SJSA1 (cell line): ENCODE results near the gene CDH22. TPM values are rescaled to one million over a fixed set of nuclear protein-coding genes. Genes with fewer than 3 reads are reported as not detected.

Experiments used
- DNase-seq, 2 experiments: peaks; one replicate each; pipeline ENCODE4 v3.0.0-alpha.2; 2015 to 2020; ENCODE audit warnings: low spot score in 2 of 2, low read depth in 1 of 2
- H3K27ac ChIP-seq: fragments of 250-450 bp; sonication (Bioruptor Pico); 2 replicates; pipeline ENCODE4 v1.5.1; 2020; ENCODE audit warnings: mild to moderate bottlenecking, moderate library complexity
- H3K27me3 ChIP-seq: fragments of 250-450 bp; sonication (Bioruptor Pico); replicated peaks from 2 replicates; pipeline ENCODE4 v1.5.1; 2020; ENCODE audit warnings: mild to moderate bottlenecking, moderate library complexity
- H3K36me3 ChIP-seq: fragments of 250-450 bp; sonication (Bioruptor Pico); 2 replicates; pipeline ENCODE4 v1.5.1; 2020; ENCODE audit warnings: mild to moderate bottlenecking
- H3K4me1 ChIP-seq: fragments of 250-450 bp; sonication (Bioruptor Pico); replicated peaks from 2 replicates; pipeline ENCODE4 v1.6.1; 2021; ENCODE audit warnings: mild to moderate bottlenecking
- H3K4me3 ChIP-seq: fragments of 250-450 bp; sonication (Bioruptor Pico); 2 replicates; pipeline ENCODE4 v1.5.1; 2020; ENCODE audit warnings: mild to moderate bottlenecking
- H3K9me3 ChIP-seq: fragments of 250-450 bp; sonication (Bioruptor Pico); replicated peaks from 2 replicates; pipeline ENCODE4 v1.5.1; 2020; ENCODE audit warnings: mild to moderate bottlenecking
- total RNA-seq: library from RNA; depleted of rRNA; stranded (reverse); fragments of >200 nt; shearing (Covaris generic); gene quantifications from 2 replicates; pipeline ENCODE4 v1.2.3, GENCODE V29; 2014

Gene CDH22
- total RNA-seq, 1 experiment from 2014 or later, result not detected

GRCh38 chr20:46253391-46253790 is 54.9 kb downstream of the CDH22 start:
- no peak overlapping the region for H3K27ac ChIP-seq
- no peaks in the 10 kb centered on the region for H3K9me3 ChIP-seq
- peaks cover 67% of the 10 kb centered on the region for H3K27me3 ChIP-seq
- DNase-seq, result no peak
- H3K4me3 ChIP-seq, result no peak overlapping the region
- H3K4me1 ChIP-seq, result no peaks in the 10 kb centered on the region
- H3K36me3 ChIP-seq, result no peaks in the 10 kb centered on the region

GRCh38 chr20:46252352-46253091 is 55.8 kb downstream of the CDH22 start:
- peaks cover 75% of the 10 kb centered on the region for H3K27me3 ChIP-seq
- no peaks in the 10 kb centered on the region for H3K36me3 ChIP-seq
- H3K4me1 ChIP-seq, result no peaks in the 10 kb centered on the region
- DNase-seq, result no peak
- H3K4me3 ChIP-seq, result no peak overlapping the region
- H3K9me3 ChIP-seq, result no peaks in the 10 kb centered on the region
- H3K27ac ChIP-seq, result no peak overlapping the region

GRCh38 chr20:46251211-46251673 is 57.1 kb downstream of the CDH22 start:
- no peak for DNase-seq
- H3K9me3 ChIP-seq, result no peaks in the 10 kb centered on the region
- H3K27ac ChIP-seq, result no peak overlapping the region
- H3K4me3 ChIP-seq, result no peak overlapping the region
- H3K36me3 ChIP-seq, result no peaks in the 10 kb centered on the region
- peaks cover 85% of the 10 kb centered on the region for H3K27me3 ChIP-seq
- H3K4me1 ChIP-seq, result no peaks in the 10 kb centered on the region

- no peaks in the 10 kb centered on the region for H3K36me3 ChIP-seq
- peaks cover 85% of the 10 kb centered on the region for H3K27me3 ChIP-seq
- H3K27ac ChIP-seq, result no peak overlapping the region
- no peak overlapping the region for H3K4me3 ChIP-seq
- no peak for DNase-seq
- no peaks in the 10 kb centered on the region for H3K4me1 ChIP-seq
- no peaks in the 10 kb centered on the region for H3K9me3 ChIP-seq
Observed at GRCh38 chr20:46250772-46251171, 57.5 kb downstream of the CDH22 start.

- Histone ChIP-seq H3K9me3 (no peaks in the 10 kb centered on the region), H3K4me1 (no peaks in the 10 kb centered on the region), H3K4me3 (no peak overlapping the region), H3K36me3 (no peaks in the 10 kb centered on the region), H3K27ac (no peak overlapping the region), H3K27me3 (peaks cover 86% of the 10 kb centered on the region)
- no peak for DNase-seq
Observed at GRCh38 chr20:46249671-46250070, 58.6 kb downstream of the CDH22 start.

GRCh38 chr20:46246559-46246958 is 61.7 kb downstream of the CDH22 start:
- H3K27me3 ChIP-seq, result peaks cover 60% of the 10 kb centered on the region
- no peak overlapping the region for H3K27ac ChIP-seq
- H3K4me3 ChIP-seq, result no peak overlapping the region
- no peaks in the 10 kb centered on the region for H3K9me3 ChIP-seq
- no peaks in the 10 kb centered on the region for H3K36me3 ChIP-seq
- H3K4me1 ChIP-seq, result no peaks in the 10 kb centered on the region
- DNase-seq, result no peak

GRCh38 chr20:46243707-46244628 is 64.3 kb downstream of the CDH22 start:
- Histone ChIP-seq H3K27me3 (peaks cover 37% of the 10 kb centered on the region), H3K4me1 (no peaks in the 10 kb centered on the region), H3K9me3 (no peaks in the 10 kb centered on the region), H3K36me3 (no peaks in the 10 kb centered on the region), H3K4me3 (no peak overlapping the region), H3K27ac (no peak overlapping the region)
- no peak for DNase-seq

GRCh38 chr20:46242390-46242789 is 65.9 kb downstream of the CDH22 start:
- DNase-seq, result no peak
- no peaks in the 10 kb centered on the region for H3K36me3 ChIP-seq

GRCh38 chr20:46240881-46241280 is 67.4 kb downstream of the CDH22 start:
- Histone ChIP-seq H3K27ac (no peak overlapping the region), H3K27me3 (peaks cover 11% of the 10 kb centered on the region), H3K4me3 (no peak overlapping the region), H3K36me3 (no peaks in the 10 kb centered on the region), H3K4me1 (no peaks in the 10 kb centered on the region), H3K9me3 (no peaks in the 10 kb centered on the region)
- DNase-seq, result no peak

More at GRCh38 chr20:46242390-46242789, 65.9 kb downstream of the CDH22 start:
- Histone ChIP-seq H3K4me3 (no peak overlapping the region), H3K27me3 (peaks cover 25% of the 10 kb centered on the region), H3K27ac (no peak overlapping the region), H3K4me1 (no peaks in the 10 kb centered on the region), H3K9me3 (no peaks in the 10 kb centered on the region)

GRCh38 chr20:46240065-46240464 is 68.2 kb downstream of the CDH22 start:
- DNase-seq, result no peak
- no peak overlapping the region for H3K27ac ChIP-seq

GRCh38 chr20:46237736-46238135 is 70.6 kb downstream of the CDH22 start:
- Histone ChIP-seq H3K9me3 (no peaks in the 10 kb centered on the region), H3K4me3 (no peak overlapping the region)
- no peak for DNase-seq

More at GRCh38 chr20:46240065-46240464, 68.2 kb downstream of the CDH22 start:
- H3K27me3 ChIP-seq, result peaks cover 5% of the 10 kb centered on the region; the same call in 1 of the 2 replicates
- H3K36me3 ChIP-seq, result no peaks in the 10 kb centered on the region
- H3K4me1 ChIP-seq, result no peaks in the 10 kb centered on the region
- H3K4me3 ChIP-seq, result no peak overlapping the region
- H3K9me3 ChIP-seq, result no peaks in the 10 kb centered on the region

GRCh38 chr20:46237227-46237626 is 71.1 kb downstream of the CDH22 start:
- Histone ChIP-seq H3K4me3 (no peak overlapping the region), H3K9me3 (no peaks in the 10 kb centered on the region), H3K36me3 (no peaks in the 10 kb centered on the region), H3K27me3 (peaks cover 3% of the 10 kb centered on the region; the same call in 1 of the 2 replicates), H3K4me1 (no peaks in the 10 kb centered on the region), H3K27ac (no peak overlapping the region)
- DNase-seq, result no peak

More at GRCh38 chr20:46237736-46238135, 70.6 kb downstream of the CDH22 start:
- no peaks in the 10 kb centered on the region for H3K4me1 ChIP-seq
- H3K27ac ChIP-seq, result no peak overlapping the region
- no peaks in the 10 kb centered on the region for H3K36me3 ChIP-seq
- H3K27me3 ChIP-seq, result peaks cover 3% of the 10 kb centered on the region; the same call in 1 of the 2 replicates

- H3K4me1 ChIP-seq, result no peaks in the 10 kb centered on the region
- H3K4me3 ChIP-seq, result no peak overlapping the region
- H3K27ac ChIP-seq, result no peak overlapping the region
- H3K36me3 ChIP-seq, result no peaks in the 10 kb centered on the region
- H3K27me3 ChIP-seq, result peaks cover 3% of the 10 kb centered on the region; the same call in 1 of the 2 replicates
- no peaks in the 10 kb centered on the region for H3K9me3 ChIP-seq
- no peak for DNase-seq
Observed at GRCh38 chr20:46235077-46235476, 73.2 kb downstream of the CDH22 start.

GRCh38 chr20:46233701-46234100 is 74.6 kb downstream of the CDH22 start:
- Histone ChIP-seq H3K4me3 (no peak overlapping the region), H3K36me3 (no peaks in the 10 kb centered on the region), H3K27me3 (peaks cover 3% of the 10 kb centered on the region; the same call in 1 of the 2 replicates), H3K4me1 (no peaks in the 10 kb centered on the region), H3K27ac (no peak overlapping the region), H3K9me3 (no peaks in the 10 kb centered on the region)
- DNase-seq, result no peak
